HG03575 (cell line): ENCODE measurements around the gene GNB1.

Source experiments
- ATAC-seq: cut with Tn5 transposase; IDR thresholded peaks from one replicate; pipeline ENCODE4 v1.9.1; 2021; ENCODE audit not compliant: unreplicated experiment, insufficient number of reproducible peaks, low FRiP score; ENCODE audit errors: extremely low read depth

The GNB1 gene

DNA sequence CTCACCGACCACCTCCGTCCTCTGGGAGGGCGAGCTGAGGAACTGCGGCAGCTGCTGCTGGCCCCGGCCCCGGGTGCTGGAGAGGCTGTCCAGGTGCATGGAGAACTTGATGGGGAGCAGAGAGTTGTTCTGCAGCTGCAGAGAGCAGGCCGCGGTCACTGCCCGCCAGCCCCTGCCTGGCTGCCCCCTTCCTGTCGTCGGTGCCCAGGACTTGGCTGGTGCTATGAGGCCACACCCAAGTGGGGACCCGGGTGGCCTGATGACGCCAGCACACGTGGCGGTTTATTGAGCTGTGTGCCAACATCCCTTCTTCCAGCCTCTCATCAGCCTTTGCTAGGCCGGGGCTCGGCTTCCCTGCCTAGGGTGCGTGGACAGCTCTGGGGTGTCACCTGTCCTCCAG is 33.5 kb upstream of the GNB1 start:
- ATAC-seq: no peak

DNA sequence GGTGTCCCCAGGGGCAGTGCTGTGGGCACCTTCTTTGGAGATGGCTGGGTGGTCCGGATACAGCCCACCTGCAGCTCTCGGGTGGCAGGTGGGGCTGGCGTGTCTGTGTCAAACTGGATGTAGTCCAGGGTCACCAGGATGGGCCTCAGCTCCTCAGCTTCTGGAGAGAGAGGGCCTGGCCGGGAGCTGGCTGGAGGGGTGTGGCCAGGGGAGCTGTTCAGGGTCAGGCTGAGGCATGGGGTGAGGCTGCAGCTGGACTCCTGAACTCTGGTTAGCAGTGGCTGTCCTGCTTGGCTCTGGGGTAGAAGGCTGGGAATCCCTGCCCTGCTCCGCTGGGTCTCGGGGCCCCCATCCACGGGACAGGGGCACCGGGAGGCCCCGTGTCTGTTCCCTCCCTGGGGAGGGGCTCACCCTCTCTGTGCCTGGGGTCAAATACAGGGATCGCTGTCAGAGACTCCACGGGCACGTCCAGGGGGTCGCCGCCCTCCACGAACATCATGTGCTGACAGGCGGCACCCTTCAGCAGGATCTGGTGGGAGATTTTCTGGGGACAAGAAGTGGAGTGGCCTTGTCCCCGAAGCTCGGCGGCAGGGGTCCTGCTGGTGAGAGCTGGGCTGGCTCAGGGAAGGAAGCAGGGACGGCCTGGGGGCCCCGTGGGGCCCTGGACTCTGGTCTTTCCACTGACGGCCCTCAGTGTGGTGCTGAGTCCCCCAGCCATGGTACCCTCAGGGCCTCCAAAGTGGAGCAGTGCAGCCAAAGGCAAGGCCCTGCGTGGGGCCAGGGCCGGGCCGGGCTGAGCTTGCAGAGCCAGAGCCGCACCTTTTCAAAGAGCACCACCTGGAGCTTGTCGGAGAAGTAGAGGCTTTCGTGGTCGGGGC is 32.3 kb upstream of the GNB1 start:
- no peak for ATAC-seq

DNA sequence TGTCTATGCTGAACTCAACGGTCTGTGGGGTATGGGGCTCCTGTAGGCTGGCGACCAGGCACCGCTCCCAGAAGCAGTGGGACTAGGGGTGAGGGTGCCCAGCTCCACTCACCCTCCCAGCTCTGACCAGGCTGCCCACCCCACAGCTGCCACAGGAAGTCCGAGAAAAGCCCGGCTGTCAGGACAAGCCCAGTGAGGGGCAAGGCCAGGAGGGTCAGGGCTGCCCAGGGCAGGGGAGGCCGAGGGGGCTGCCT is 31.7 kb upstream of the GNB1 start:
- no peak for ATAC-seq

DNA sequence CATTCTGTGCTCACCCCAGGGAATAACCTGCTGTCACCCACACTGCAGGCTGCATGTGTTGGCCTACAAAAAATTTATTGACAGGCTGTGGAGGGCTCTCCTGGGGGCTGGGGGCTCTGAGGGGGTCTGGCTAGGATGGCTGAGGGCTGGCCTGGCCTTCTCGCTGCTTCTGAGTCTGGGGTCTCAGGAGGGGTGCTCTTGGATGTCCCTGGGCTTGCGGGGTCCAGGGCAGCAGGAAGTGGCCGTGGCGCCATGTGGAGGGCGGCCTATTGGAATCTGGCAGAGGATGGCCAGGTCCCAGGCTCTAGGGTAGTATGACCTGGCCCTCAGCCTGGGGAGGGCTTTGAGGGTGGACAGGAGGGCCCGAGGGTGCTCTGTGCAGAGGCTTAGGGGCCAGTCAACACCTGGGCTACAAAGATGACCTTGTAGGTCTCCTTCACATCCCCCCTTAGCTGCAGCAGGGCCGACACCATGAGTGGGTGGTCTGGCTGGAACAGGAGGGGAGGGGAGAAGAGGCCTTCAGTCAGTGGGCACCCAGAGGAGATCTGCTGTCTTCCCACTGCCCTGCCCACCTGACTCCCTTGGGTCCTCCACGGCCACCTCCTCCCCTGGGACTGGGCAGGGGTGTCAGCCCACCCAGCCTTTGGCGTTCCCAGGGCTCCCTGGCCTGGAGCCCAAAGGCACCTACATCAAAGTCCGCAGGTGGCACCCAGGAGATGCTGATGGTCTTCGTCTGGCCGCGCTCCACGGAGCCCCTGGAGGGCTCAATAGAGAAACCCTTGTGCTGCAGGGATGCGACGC is 31.2 kb upstream of the GNB1 start:
- ATAC-seq: no peak

DNA sequence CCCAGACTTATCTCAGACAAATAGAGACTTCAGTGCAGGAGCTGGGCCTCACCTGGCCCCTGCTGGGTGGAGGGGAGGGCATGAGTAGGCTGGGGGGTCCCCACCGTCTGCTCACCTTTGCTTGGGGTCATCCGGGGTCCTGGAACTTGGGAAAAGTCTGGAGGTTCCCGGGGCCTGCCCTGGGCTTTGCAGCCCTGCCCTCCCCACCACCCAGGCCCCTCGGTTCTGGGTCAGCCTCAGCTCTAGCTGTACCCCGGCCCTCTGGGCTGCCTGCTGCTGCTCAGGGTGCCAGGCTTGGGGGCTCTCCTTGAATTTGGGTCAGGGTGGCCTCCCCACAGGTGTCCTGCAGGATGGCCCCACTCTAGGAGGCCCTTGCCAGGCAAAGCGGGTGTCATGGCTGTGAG is 30.6 kb upstream of the GNB1 start:
- no peak for ATAC-seq

DNA sequence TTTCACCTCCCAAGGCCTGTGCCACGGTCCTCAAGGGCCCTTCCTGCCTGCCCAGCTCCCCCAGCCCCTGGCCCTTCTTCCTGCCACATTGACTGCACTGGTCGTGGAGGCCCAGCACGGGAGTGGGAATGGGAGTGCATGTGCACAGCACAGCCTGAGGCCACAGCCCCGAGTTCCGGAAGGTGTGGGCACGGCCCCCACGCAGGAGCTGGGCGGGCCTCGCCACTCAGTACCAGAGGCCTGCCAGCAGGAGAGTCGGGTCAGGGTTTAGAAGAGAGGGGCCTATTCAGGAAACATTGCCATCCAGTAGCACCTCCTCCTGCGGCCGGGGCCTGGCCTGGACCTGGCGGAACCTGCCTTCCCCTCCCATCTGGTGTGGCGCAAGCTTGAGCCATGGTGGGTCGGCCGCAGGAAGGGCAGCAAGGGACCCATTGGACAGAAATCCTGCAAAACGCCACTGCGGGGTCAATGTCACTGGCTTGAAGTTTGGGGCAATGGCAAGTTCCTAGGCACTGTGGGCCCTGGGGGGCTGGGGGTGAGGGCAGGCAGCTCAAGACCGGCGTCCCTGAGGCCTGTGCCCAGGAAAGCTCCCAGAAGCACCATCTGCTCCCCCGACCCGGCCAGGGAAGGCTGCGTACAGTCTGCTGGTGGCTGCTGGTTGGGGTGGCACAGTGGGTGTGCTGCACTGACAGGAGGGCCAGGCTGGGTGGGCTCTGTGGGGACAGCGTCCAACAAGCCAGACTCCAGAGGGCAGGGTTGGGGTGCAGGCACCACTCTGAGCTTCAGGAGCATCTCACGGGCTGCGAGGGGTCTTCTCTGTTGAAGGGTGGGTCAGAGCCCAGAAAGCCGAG is 29.9 kb upstream of the GNB1 start:
- no peak for ATAC-seq

DNA sequence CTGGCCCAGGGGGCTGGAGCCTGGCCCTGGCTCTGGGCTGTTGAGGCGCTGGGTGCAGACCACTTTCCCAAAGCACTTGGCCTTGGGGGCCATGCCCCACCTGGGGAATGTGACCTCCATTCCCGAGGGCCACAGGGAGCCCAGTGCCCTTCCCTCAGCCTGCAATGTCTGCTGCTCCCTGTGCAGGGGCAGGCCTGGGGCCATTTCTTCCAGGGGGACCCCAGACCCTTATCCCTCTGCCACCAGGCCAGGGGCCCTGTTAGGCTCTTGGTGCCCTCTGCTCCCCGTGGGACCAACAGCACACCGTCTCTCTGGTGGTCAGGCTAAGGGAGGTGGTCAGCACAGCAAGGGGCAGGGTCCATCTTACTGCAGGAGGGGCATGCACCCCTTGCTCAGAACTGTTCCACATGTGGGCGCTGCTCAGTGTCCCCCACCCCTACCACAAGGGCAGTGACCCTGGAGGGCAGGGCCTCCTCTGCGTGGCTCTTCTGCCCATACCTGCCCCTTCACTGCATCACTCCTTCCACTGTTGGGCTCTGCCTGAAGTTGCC is 29.2 kb upstream of the GNB1 start:
- no peak for ATAC-seq

DNA sequence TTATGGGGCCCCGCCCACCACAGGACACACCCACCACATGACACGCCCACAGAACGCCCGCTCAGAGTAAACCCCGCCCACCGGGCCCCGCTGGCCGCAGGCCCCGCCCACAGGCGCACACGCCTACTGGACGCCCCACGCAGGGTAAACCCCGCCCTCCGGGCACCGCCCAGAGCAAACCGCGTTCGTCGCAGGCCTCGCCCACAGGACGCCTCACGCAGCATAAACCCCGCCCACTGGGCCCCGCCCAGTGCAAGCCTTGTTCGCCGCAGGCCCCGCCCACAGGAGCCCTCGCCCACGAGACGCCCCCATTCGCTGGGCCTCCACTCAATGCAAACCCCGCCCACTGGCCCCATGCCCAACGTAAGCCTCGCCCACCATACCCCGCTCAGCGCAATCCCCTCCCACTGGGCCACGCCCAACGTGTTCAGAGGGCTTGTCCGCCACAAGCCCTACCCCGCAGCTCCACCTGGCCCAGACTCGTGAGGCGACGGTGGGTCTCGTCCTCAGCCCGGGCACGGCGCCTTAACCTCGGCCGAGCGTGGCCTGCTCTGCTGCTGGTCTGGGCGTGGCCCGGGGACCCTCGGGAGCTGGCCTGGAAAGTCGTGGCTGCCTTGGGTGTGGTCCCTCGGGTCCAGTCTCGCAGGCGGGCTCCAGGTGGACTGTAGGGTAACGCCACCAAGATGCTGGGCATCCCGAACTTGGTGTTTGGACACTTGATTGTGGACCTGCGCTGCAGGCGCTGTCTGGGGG is 28.6 kb upstream of the GNB1 start:
- ATAC-seq: peak; percentile 37

DNA sequence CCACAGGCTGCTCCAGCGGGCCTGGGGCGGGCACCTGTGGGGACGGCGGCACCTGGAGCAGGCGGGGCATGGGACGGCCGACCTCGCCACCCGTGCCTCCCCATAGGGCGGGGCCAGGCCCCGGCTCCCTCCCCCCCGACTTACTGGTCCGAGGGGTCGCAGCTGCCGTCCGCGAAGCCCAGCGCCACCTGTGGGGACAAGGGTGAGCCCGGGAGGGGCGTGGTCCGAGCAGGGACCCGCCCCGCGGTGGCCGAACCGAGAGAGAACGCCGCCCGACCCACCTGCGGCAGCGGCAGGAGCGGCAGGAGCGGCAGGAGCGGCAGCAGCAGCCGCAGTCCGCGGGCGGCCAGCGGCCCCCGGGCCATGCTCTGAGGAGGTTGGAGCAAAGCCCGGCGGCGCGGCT is 28.0 kb upstream of the GNB1 start, which contains the start of gene TMEM52:
TSS of gene TMEM52 (minus strand) at position 379 of the 403 bp plus-strand sequence. CDS start at position 365, 14 bp downstream.
- peak; percentile 6 for ATAC-seq

DNA sequence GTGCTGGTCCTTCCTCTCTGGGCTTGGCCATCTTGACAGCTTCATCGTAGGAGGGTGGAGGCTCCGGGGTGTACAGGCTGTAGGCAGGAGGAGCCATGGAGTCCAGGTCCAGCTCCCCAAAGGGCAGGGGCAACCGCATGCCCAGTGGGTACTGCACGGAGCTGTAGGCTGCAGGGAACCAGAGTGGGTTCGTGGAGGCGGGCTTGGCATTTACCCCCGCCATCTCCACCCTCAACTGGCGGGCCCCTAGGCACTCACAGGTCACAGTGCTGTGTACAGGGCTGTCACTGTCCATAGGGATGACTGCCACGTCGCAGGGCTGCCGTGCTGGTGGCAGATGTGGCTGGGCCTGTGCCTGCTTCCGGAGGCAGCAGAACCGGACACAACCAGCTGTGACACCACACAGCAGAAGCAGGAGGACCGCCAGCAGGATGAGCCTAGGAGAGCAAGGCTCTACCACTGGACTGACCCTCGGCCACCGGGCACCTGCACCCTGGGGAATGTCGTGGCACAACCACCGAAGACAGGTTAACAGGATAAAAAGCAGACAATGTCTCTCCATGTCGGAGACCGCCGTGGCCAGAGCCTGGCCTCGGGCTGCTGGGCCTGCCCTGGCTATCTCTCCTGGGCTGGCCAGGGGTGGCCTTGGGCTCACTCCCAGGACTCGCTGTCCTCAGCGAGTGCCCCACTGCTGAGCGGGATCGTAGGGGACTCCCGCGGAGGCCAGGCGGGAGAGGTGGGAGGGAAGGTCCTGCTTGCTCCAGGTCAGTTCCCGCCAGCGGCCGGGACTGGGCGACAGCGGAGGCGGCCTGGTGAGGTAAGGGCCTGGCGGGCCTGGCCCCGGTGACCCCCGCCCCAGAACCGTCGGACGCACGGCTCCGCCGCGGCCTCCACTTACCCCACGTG is 27.4 kb upstream of the GNB1 start:
- ATAC-seq: no peak

DNA sequence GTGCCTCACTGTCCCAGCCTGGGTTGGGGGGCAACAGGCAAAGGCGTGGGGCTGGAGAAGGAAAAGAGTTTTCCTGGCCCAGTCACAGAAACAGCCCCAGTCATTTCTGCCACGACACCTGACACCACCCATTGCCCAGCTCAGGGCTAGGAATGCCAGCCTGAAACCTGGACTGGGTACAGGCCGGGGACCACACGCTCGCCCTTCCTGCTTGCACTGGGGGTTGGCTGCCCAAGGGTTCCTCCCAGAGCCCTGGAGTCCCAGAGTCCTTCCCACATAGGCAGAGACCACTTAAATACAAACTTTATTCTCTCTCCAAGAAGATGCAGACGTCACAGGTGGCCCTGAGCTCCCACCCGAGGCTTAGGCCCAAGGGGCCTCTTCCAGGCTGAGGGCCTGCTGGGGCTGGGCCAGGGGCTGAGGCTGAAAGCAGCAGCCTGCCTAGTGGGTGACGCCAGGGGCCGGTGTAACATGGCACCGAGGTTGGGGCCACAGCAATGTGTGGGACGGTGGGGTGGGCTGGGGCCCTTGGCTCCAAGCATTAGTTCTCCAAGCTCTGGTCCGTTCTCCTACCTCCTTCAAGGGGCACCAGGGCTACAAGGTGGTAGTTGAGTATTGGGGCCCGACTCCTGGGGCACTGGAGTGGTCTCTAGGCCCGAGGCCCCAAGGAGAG is 26.6 kb upstream of the GNB1 start:
- ATAC-seq: no peak

DNA sequence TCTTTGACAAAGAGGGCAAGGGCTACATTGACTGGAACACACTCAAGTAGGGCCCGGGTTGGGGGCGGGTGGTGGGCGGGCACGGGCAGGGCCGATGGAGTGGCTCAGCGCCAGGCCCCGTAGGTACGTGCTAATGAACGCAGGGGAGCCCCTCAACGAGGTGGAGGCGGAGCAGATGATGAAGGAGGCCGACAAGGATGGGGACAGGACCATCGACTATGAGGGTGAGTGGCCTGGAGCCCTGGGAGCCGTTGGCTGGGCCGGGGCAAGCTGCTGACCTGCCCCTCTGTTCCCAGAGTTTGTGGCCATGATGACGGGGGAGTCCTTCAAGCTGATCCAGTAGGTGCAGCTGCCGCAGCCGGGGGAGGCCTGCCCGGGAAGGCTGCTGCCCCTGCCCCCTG is 26.0 kb upstream of the GNB1 start:
- ATAC-seq: no peak

DNA sequence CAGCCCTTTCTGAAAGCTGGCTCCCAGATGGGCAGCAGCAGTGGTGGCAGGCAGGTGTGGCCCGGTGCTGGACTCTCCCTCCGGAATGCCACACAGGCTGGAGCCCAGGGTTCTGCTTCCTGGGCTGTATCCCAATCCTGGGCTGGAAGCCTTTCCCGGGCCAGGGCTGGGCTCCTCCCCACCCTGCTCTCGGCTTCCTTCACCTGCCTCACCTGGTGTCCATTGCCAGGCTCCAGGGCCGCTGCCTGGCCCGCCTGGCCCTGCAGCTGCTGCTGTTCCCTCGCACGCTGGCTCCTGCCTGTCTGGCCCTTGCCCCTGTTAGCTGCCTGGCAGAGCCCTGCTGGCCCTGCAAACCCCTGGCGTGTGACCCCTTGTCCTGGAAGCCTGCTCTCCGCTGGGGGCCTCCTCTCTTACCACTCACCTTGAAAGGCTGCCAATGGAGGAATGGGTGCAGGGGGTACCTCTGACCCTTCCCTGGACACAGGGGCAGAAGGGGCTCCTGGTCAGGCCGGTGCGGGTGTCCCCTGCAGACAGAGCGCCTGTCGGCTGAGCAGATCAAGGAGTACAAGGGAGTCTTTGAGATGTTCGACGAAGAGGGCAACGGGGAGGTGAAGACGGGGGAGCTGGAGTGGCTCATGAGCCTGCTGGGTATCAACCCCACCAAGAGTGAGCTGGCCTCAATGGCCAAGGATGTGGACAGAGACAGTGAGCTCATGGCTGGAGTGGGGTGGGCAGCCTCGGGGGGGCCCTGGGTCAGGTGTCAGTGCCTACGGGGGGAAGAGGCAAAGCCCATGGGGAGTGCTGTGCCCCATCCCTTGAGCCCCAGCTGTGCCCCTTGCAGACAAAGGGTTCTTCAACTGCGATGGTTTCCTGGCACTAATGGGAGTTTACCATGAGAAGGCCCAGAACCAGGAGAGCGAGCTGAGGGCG is 25.3 kb upstream of the GNB1 start:
- no peak for ATAC-seq

DNA sequence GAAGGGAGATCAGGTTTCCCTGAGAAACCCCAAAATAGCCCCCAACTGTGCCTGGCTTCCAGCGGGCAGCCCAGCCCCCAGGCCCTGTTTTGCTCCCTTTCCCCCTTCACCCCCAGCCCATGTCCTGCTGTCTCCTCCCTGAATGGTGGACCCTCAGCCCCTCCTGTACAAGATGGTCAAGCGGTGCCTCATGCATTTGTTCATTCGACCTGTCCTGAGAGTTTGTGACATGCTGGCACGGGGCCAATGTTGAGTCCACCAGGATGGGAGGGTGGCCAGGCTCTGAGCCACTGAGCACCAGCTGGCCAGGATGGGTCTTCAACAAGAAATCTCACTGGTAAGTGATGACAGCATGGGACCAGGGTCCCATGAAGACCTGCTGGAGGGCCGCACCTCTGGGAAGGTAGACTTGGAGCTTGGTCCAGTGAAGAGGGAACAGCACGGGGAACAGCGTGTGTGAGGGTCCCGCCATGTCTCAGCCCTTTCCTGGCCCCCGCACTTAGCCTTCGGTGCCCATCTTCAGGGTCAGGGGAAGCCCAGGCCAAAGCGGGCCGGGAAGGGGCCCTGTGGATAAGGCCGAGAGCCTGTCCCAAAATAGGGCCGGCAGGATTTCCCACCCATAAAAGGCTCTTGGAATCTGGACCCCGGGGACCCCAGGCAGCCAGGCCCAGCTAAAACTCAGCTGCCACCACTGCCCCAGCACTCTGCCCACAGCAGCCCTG is 24.2 kb upstream of the GNB1 start, which contains the start of gene CALML6:
TSS of gene CALML6 (plus strand) at position 290 of the 722 bp plus-strand sequence. CDS start at position 311, 21 bp downstream.
- no peak for ATAC-seq
